OCI-LY7 (cell line): ENCODE measurements around the gene PAX2. TPM values are rescaled to one million over a fixed set of nuclear protein-coding genes. Genes with fewer than 3 reads are reported as not detected.
A peak's percentile ranks its signal among the peaks of the same experiment; 100 is the strongest.

Experiments used
- Bru-seq: library from RNA; stranded (reverse); fragments of 400-500 nt; gene quantifications from one replicate; lab custom pipeline; 2021; lab: Mats Ljungman, UMichigan
- BruChase-seq, 2 experiments: library from RNA; stranded (reverse); fragments of 400-500 nt; gene quantifications; one replicate each; lab custom pipeline; 2021; lab: Mats Ljungman, UMichigan
- BruUV-seq: library from RNA; stranded (reverse); fragments of 400-500 nt; replicated peaks from 2 replicates; lab custom pipeline; 2021; lab: Mats Ljungman, UMichigan
- CTCF ChIA-PET: fragments of 300-600 bp; sonication (Branson Sonifier 250); formaldehyde crosslinking; loops from one replicate; lab custom pipeline; 2022; ENCODE audit warnings: antibody characterized with exemption; ENCODE audit not compliant: unreplicated experiment; lab: Charles Lee
- POLR2A ChIA-PET: fragments of 300-600 bp; sonication (Branson Sonifier 250); formaldehyde crosslinking; loops from one replicate; lab custom pipeline; 2022; ENCODE audit warnings: antibody characterized with exemption; lab: Charles Lee
- DNase-seq: peaks from one replicate; pipeline ENCODE4 v3.0.0-alpha.2; 2015; ENCODE audit warnings: low spot score
- H2AFZ ChIP-seq: fragments of 200-600 bp; sonication (generic), shearing (Covaris generic); 2 replicates; pipeline ENCODE4 v1.6.1; 2014; ENCODE audit warnings: mild to moderate bottlenecking, antibody characterized with exemption, low read length, moderate library complexity
- H3K27ac ChIP-seq: fragments of 200-600 bp; sonication (generic); 2 replicates; pipeline ENCODE4 v1.5.1; 2014; ENCODE audit warnings: mixed run types, low read depth, mild to moderate bottlenecking, moderate library complexity, low read length, inconsistent platforms; ENCODE audit not compliant: poor library complexity, severe bottlenecking
- H3K36me3 ChIP-seq: fragments of 200-600 bp; sonication (generic); 2 replicates; pipeline ENCODE4 v1.6.1; 2014; ENCODE audit warnings: mild to moderate bottlenecking, antibody characterized with exemption, low read length, moderate library complexity, mixed read lengths; ENCODE audit not compliant: insufficient read depth
- H3K4me1 ChIP-seq: fragments of 200-600 bp; sonication (generic); 2 replicates; pipeline ENCODE4 v1.5.1; 2014; ENCODE audit warnings: mild to moderate bottlenecking, low read length; ENCODE audit not compliant: insufficient read depth, poor library complexity, severe bottlenecking
- H3K4me2 ChIP-seq: fragments of 200-600 bp; sonication (generic); 2 replicates; pipeline ENCODE4 v1.6.1; 2014; ENCODE audit warnings: mild to moderate bottlenecking, low read length
- H3K4me3 ChIP-seq: fragments of 200-600 bp; sonication (generic); 2 replicates; pipeline ENCODE4 v1.5.1; 2014; ENCODE audit warnings: mild to moderate bottlenecking, low read depth, low read length; ENCODE audit not compliant: poor library complexity, severe bottlenecking
- H3K79me2 ChIP-seq: fragments of 200-600 bp; sonication (generic); 2 replicates; pipeline ENCODE4 v1.6.1; 2016; ENCODE audit warnings: low read depth, mild to moderate bottlenecking, low read length, moderate library complexity, mixed read lengths; ENCODE audit not compliant: insufficient read depth
- H3K9me2 ChIP-seq: fragments of 200-600 bp; sonication (generic); 2 replicates; pipeline ENCODE4 v1.6.1; 2016; ENCODE audit warnings: mild to moderate bottlenecking, low read length, mixed read lengths; ENCODE audit not compliant: insufficient read depth
- H3K9me3 ChIP-seq: fragments of 200-600 bp; sonication (generic); 2 replicates; pipeline ENCODE4 v1.6.1; 2014; ENCODE audit warnings: mild to moderate bottlenecking, mixed run types, low read length, mixed read lengths
- H4K20me1 ChIP-seq: fragments of 200-600 bp; sonication (generic); 2 replicates; pipeline ENCODE4 v1.6.1; 2014; ENCODE audit warnings: mild to moderate bottlenecking, antibody characterized with exemption, low read length, moderate library complexity, mixed read lengths; ENCODE audit not compliant: insufficient read depth
- EZH2phosphoT487 ChIP-seq: fragments of 200-600 bp; sonication (generic); IDR thresholded peaks from 2 replicates; pipeline ENCODE4 v1.6.1; 2018; ENCODE audit warnings: low read depth, borderline replicate concordance, mild to moderate bottlenecking, mixed run types, antibody characterized with exemption, low read length, moderate library complexity, mixed read lengths
- intact Hi-C: fragments of 100-400 bp; cut with micrococcal nuclease; formaldehyde crosslinking; loops from one replicate; pipeline ENCODE4 v1.10.0; 2022; ENCODE audit not compliant: unreplicated experiment
- long read RNA-seq: library from polyadenylated mRNA; stranded (forward); transcript quantifications from one replicate; pipeline ENCODE4 v2.0.0, GENCODE V29; 2022
- total RNA-seq, 2 experiments: library from RNA; depleted of rRNA in 1 of 2; stranded (reverse); fragments of >200 nt in 1 of 2; shearing (Covaris generic) in 1 of 2; gene quantifications; 2 replicates each; pipeline ENCODE4 v1.2.3, GENCODE V29; 2014 to 2022
- TF ChIP-seq, protein P1 (sequence below): fragments of 200-600 bp; sonication (generic); conservative IDR thresholded peaks from 2 replicates; pipeline ENCODE4 v1.5.1; 2014; ENCODE audit warnings: mild to moderate bottlenecking, antibody characterized with exemption, low read length, moderate library complexity, mixed read lengths

Gene PAX2
- not detected in 2 replicates for total RNA-seq (2014; rRNA removed; shearing (Covaris generic))
- not detected in 2 replicates for total RNA-seq (2022)
- Bru-seq, nascent RNA: percentile 5 among the genes with signal in this experiment
- percentile 2 among the genes with signal in this experiment for BruChase-seq, experiment 1, labeled RNA remaining after a 6-hour chase
- BruChase-seq, experiment 2, labeled RNA remaining after a 2-hour chase: not detected
- long read RNA-seq: 0 reads

DNA sequence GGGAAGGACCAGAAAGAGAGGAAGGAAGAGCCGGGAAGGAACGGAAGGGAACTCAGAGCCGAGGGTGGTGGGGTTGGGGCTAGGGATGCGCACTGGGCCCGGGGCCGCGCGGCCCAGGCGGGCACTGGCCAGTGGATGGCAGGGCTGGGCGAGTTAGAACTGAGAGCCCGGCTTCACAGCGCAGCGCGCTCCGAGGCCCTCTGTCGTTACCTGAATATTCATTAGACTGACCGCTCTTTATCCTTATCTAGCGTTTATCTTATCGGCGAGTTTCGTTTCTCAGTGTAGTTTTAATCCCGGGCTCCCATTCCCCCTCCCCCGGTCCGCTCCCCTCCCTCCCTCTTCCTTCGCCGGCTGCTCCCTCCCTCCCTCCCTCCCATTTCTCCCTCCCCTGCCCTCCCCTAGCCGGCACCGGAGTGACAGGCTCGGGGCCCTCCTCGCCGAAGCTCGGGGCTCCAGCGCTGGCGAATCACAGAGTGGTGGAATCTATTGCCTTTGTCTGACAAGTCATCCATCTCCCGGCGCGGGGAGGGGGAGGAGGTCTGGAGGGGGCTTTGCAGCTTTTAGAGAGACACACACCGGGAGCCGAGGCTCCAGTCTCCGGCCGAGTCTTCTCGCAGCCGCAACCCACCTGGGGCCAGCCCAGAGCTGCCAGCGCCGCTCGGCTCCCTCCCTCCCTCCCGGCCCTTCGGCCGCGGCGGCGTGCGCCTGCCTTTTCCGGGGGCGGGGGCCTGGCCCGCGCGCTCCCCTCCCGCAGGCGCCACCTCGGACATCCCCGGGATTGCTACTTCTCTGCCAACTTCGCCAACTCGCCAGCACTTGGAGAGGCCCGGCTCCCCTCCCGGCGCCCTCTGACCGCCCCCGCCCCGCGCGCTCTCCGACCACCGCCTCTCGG lies at the start of gene PAX2:
TSS of gene PAX2 (plus strand) at position 596 of the 895 bp plus-strand sequence. CDS start 679 bp downstream, outside the sequence.
- Histone ChIP-seq H3K9me2 (no peaks in the 10 kb centered on the region), H4K20me1 (0 out of 2 replicates have a peak, but pooled peaks cover 4% of the 10 kb centered on the region), H2AFZ (no peak within 1 kb of the TSS), H3K79me2 (no peaks in the 10 kb centered on the region), H3K9me3 (no peaks in the 10 kb centered on the region), H3K4me2 (no peak within 1 kb of the TSS), H3K4me3 (no peak within 1 kb of the TSS), H3K4me1 (no peaks in the 10 kb centered on the region), H3K27ac (no peak within 1 kb of the TSS), H3K36me3 (no peaks in the 10 kb centered on the region)
- intact Hi-C loops: loop anchor here (5.0 kb wide), 2 partner anchors 132 to 313 kb away; no protein-coding TSS in a partner anchor
- ChIA-PET CTCF (no interaction called here), POLR2A (no interaction called here)
- TF ChIP-seq, protein P1, sequence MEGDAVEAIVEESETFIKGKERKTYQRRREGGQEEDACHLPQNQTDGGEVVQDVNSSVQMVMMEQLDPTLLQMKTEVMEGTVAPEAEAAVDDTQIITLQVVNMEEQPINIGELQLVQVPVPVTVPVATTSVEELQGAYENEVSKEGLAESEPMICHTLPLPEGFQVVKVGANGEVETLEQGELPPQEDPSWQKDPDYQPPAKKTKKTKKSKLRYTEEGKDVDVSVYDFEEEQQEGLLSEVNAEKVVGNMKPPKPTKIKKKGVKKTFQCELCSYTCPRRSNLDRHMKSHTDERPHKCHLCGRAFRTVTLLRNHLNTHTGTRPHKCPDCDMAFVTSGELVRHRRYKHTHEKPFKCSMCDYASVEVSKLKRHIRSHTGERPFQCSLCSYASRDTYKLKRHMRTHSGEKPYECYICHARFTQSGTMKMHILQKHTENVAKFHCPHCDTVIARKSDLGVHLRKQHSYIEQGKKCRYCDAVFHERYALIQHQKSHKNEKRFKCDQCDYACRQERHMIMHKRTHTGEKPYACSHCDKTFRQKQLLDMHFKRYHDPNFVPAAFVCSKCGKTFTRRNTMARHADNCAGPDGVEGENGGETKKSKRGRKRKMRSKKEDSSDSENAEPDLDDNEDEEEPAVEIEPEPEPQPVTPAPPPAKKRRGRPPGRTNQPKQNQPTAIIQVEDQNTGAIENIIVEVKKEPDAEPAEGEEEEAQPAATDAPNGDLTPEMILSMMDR: no peak
- no peak for TF ChIP-seq EZH2phosphoT487
- BruUV-seq: no TSS peak
- DNase-seq: no peak

DNA sequence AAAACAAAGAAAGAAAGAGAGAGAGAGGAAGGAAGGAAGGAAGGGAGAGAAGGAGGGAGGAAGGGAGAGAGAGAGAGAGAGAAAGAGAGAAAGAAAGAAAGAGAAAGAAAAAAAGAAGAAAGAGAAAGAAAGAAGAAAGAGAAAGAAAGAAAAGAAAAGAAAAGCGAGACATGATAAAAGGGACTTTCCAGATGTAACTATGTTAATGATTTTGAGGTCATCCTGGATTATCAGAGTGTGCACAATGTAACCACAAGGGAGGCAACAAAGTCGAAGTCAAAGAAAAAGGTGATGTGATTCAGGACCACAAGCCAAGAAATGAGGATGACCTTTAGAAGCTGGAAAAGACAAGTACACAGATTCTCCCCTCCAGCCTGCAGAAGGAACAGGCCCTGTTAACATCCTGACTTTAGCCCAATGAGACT lies 48.9 kb upstream of the PAX2 start:
- Histone ChIP-seq H4K20me1 (no peaks in the 10 kb centered on the region), H3K9me2 (no peaks in the 10 kb centered on the region), H3K9me3 (no peaks in the 10 kb centered on the region), H2AFZ (no peak overlapping the region), H3K27ac (no peak overlapping the region), H3K4me1 (no peaks in the 10 kb centered on the region), H3K36me3 (no peaks in the 10 kb centered on the region), H3K4me2 (no peak overlapping the region), H3K4me3 (no peak overlapping the region), H3K79me2 (no peaks in the 10 kb centered on the region)
- TF ChIP-seq EZH2phosphoT487: no peak
- TF ChIP-seq, protein P1: no peak
- POLR2A ChIA-PET: no interaction called here
- no TSS peak for BruUV-seq
- CTCF ChIA-PET: no interaction called here
- DNase-seq: no peak
- intact Hi-C loops: no loop called here
